Neuron (in vitro differentiated cells): ENCODE data around the gene RASAL1.
"Not testable (repeated sequence)": the region's sequence is repeated elsewhere in the genome, so short reads cannot be mapped to it uniquely, and the experiment has no call there.

Experiments used
- H2AFZ ChIP-seq: one replicate; pipeline ENCODE4 v1.6.1; 2013; ENCODE audit warnings: low read depth, mild to moderate bottlenecking, inconsistent platforms, low read length, moderate library complexity
- H3K27me3 ChIP-seq: one replicate; pipeline ENCODE4 v1.6.1; 2013; ENCODE audit warnings: low read length; ENCODE audit not compliant: insufficient read depth
- H3K36me3 ChIP-seq: one replicate; pipeline ENCODE4 v1.6.1; 2013; ENCODE audit warnings: low read length; ENCODE audit not compliant: insufficient read depth
- H3K4me1 ChIP-seq: one replicate; pipeline ENCODE4 v1.6.1; 2013; ENCODE audit warnings: low read length; ENCODE audit not compliant: insufficient read depth
- H3K4me3 ChIP-seq: 2 replicates; pipeline ENCODE4 v1.5.1; 2013; ENCODE audit warnings: mild to moderate bottlenecking, low read length, moderate library complexity
- H3K9me3 ChIP-seq: one replicate; pipeline ENCODE4 v1.6.1; 2013; ENCODE audit warnings: low read length

Gene RASAL1

DNA sequence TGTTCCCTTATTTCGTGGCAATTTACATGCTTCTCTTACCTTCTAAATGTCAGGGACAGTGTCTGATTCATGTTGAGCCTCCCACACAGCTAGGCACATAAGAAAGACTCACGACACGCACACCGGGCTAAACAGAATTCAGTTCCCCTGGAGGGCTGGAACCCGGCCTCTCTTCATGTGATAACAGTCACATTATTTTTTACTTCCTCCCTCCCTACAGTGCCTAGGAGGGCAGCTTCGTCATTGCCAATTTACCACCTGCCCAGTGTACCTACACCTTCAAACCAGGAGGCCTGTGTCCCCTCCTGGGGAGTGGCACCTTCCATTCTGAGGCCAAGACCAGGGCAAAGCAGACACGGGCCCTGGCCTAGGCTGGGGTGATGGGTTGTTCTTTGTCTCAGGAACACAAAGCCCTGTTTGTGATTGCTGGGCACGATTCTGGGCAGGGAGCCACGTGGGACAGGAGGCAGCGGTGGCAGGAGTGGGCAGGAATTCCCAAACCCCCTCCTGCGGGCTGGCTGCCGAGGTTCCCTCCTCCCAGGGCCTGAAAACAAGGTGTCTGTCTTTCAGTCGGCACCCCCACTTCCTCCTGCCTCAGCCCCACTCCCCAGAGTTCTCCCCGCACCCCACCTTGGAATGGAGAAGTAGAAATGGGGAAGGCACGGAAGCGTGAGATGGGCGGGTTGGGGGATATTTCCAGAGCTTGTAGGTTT lies 6.8 kb upstream of the RASAL1 start:
- peaks cover 3% of the 10 kb centered on the region for H3K4me1 ChIP-seq

DNA sequence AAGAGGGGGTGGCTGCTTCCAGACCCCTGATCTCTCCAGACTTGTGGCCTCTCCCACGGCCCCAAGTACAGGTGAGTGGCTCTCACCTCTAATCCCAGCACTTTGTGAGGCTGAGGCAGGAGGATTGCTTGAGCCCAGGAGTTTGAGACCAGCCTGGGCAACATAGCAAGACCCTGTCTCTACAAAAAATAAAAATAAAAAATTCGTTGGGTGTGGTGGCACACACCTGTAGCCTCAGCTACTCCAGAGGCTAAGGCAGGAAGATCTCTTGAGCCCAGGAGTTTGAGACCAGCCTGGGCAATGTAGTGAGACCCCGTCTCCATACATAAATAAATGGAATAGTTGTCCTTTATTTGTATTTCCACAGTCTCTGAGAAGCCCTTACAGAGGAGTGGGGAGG lies 6.2 kb upstream of the RASAL1 start:
- not testable (repeated sequence) for H3K4me3 ChIP-seq, H3K27me3 ChIP-seq, H3K36me3 ChIP-seq, H3K4me1 ChIP-seq, H2AFZ ChIP-seq, H3K9me3 ChIP-seq

More for the DNA sequence above, 6.8 kb upstream of the RASAL1 start:
- H3K9me3 ChIP-seq = no peaks in the 10 kb centered on the region
- H3K4me3 ChIP-seq = no peak overlapping the region
- peaks cover 6% of the 10 kb centered on the region for H3K27me3 ChIP-seq
- no peak overlapping the region for H2AFZ ChIP-seq
- H3K36me3 ChIP-seq = no peaks in the 10 kb centered on the region

DNA sequence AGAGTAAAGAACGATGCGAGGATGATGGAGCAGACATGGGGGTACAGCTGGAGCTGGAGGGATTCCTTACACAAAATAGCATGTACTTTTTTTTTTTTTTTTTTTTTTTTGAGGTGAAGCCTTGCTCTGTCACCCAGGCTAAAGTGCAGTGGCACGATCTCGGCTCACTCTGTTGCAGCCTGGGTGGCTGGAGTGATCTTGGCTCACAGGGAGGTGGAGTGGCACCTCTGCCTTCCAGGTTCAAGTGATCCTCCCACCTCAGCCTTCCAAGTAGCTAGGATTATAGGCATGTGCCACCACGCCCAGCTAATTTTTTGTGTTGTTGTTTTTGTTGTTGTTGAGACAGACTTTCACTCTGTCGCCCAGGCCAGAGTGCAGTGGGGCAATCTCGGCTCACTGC lies 5.1 kb upstream of the RASAL1 start:
- H3K4me3 ChIP-seq = no peak overlapping the region
- no peaks in the 10 kb centered on the region for H3K9me3 ChIP-seq
- H2AFZ ChIP-seq = no peak overlapping the region
- peaks cover 19% of the 10 kb centered on the region for H3K27me3 ChIP-seq
- no peaks in the 10 kb centered on the region for H3K36me3 ChIP-seq
- peaks cover 3% of the 10 kb centered on the region for H3K4me1 ChIP-seq

DNA sequence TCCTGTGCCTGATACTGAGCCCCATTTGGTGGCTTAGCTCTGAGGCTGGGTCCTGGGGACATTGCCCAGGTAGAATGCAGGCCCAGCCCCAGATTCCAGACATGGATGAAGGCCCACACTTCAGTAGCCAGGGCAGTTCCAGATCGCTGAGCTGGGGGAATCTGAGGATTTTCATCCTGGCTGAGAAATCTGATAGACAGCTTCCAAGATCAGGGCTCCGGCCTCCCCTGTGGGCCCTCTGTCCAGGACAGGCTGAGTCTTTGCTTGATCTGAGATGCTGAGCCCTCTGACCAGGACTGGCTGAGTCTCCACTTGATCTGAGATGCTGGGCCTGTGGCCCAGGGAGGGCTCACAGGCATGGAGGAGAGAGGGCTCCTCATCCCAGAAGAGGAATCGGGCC lies 3.3 kb upstream of the RASAL1 start:
- peaks cover 36% of the 10 kb centered on the region for H3K27me3 ChIP-seq
- no peaks in the 10 kb centered on the region for H3K9me3 ChIP-seq
- no peaks in the 10 kb centered on the region for H3K36me3 ChIP-seq
- H2AFZ ChIP-seq = no peak overlapping the region
- H3K4me1 ChIP-seq = peaks cover 3% of the 10 kb centered on the region
- H3K4me3 ChIP-seq = no peak overlapping the region

DNA sequence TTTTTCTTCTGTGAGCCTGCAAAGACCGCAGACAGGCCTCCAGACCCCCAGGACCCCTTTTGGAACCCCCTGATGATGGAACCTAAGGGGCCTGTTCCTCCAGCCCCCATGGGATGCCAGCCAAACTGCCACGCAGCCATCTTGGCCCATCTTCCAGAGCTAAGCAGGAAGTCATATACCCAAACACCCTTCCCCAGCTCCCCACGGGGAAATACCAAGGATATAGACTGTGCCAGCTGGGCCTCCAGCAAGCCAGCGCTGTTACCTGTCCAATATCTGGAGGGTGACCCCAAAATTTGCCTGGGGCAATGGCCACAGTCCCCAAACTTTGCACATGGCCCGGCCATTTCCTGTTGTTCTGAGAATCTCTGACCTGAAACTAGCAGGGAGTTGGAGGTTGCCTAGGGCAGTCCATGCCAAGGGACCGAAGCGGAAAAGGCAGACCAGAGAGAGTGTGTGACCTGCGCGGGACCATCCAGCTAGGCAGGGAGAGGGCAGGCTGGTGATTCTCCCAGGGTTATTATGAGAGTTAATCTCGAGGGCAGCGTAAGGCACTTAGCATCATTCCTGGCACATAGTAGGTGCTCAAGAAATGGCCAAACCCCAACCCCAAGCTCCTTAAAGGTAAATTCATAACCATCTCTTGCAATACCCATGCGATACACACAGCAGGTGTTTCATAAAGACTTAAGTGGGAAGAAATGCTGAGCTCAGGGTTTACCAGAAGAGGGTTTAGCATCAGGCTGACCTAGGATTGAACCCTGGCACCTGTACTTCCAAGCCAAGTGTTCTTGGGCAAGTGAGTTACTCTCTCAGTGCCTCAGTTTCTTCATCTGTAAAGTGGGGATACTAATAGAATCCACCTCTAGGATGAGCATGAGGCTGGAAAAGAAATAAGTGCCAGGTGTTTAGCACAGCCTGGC lies 2.6 kb upstream of the RASAL1 start:
- Histone ChIP-seq H3K36me3 (no peaks in the 10 kb centered on the region), H3K27me3 (peaks cover 40% of the 10 kb centered on the region), H3K4me1 (peaks cover 3% of the 10 kb centered on the region), H3K9me3 (no peaks in the 10 kb centered on the region), H2AFZ (no peak overlapping the region), H3K4me3 (no peak overlapping the region)

DNA sequence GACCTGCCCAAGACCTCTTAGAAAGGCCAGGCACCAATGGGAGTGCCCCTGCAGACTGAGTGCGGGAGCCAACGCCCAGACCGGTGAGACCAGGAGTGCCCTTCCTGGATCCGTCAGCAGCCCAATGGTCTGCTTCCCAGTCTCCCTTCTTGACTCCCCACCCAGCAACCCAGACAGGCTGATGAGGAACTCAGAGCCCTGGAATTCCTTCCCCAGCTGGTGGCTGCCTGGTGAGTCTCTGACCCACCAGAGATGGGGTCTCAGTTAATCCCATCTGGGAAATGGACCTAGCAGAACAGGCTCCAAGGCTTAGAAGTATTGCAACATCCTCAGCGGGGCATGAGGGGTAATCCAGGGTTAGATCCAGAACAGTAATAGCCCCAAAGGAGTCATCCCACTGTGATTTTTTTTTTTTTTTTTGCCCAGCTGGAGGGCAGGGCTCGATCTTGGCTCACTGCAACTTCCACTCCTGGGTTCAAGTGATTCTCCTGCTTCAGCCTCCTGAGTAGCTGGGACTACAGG lies 1.5 kb upstream of the RASAL1 start:
- Histone ChIP-seq H3K27me3 (peaks cover 41% of the 10 kb centered on the region), H2AFZ (no peak overlapping the region), H3K9me3 (no peaks in the 10 kb centered on the region), H3K4me3 (no peak overlapping the region), H3K36me3 (no peaks in the 10 kb centered on the region), H3K4me1 (no peaks in the 10 kb centered on the region)

DNA sequence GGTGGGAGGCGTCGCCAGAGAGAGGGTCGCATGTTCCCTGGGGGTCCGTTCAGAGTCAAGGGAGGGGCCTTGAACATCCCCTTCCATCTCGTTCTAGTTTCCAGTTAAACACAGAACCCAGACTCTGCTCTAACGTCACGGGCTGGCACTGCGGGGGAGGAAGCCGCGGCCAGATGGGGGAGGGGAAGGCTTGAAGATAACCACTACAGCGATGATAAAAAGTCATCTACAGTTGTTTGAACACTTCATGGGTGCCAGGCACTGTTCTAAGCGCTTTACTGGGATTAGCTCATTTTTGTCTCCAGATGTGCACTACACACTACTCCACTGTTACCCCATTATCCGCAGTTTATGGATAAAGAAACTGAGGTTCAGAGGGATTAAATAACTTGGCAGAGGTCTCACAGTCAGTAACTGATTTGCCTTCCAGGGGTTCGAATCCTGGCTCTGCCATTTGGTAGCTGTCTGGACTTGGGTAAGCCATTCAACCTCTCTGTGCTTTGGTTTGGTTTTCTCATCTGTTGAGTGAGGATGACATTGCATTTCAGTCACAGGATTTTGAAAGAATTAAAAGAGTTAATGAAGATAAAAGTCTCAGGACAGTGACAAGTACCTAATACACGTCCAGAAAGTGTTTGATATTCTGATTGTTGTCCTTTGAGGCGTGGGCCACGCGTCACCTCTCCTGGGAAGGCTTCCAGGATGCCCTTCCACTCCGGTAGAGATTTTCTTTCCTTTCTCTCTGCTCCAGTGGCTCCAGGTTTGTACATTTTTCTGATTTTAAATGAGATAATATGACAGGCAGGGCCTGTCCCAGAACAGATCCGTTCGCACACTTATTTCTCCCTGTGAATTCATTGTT lies 798 bp upstream of the RASAL1 start:
- Histone ChIP-seq H3K4me1 (no peaks in the 10 kb centered on the region), H2AFZ (no peak overlapping the region), H3K4me3 (no peak overlapping the region), H3K27me3 (peaks cover 44% of the 10 kb centered on the region), H3K9me3 (no peaks in the 10 kb centered on the region), H3K36me3 (no peaks in the 10 kb centered on the region)

DNA sequence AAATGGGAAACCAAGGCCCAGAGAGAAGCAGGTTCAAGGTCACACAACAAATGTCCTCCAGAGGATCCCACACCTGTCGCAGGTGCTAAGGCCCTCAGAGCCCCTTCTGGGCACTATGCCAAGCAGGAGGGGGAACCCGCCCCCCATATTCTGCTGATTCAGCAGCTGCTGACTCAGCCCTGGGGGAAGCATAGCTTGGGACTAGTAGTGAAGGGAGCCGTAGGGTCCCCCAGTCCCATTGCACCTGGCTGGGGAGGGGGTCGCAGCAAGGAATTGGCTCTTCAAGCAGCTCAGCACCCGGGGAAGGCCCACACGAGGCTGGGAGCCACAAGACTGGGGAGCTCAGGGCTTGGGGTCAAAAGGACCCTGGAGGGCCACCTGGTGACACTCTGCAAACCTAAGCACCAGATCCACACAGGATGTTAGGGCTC lies 1.0 kb downstream of the RASAL1 start:
- H3K36me3 ChIP-seq = no peaks in the 10 kb centered on the region
- no peak overlapping the region for H2AFZ ChIP-seq
- peaks cover 45% of the 10 kb centered on the region for H3K27me3 ChIP-seq
- H3K4me1 ChIP-seq = no peaks in the 10 kb centered on the region
- H3K9me3 ChIP-seq = no peaks in the 10 kb centered on the region
- H3K4me3 ChIP-seq = no peak overlapping the region

DNA sequence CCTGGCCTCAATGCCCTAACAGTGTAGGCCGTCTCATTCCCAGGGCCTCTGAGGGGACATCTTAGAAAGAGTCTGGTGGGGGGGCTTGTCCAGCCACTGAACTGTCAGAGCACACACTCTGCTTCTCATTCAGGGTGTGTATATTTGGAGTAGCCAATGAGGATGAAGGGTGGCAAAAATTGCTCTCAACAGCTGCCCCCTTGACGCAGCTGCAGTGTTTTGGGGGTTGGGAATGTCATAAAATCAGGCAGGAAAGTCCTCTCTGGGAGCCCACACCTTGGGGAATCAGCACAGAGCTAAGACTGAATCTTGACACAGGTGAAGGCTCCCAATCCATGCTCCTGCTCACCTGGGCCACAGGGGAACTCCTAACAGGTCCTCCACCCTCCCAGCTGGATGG lies 1.5 kb downstream of the RASAL1 start:
- Histone ChIP-seq H3K9me3 (no peaks in the 10 kb centered on the region), H3K4me3 (no peak overlapping the region), H3K36me3 (no peaks in the 10 kb centered on the region), H3K27me3 (peaks cover 45% of the 10 kb centered on the region), H2AFZ (no peak overlapping the region), H3K4me1 (no peaks in the 10 kb centered on the region)

DNA sequence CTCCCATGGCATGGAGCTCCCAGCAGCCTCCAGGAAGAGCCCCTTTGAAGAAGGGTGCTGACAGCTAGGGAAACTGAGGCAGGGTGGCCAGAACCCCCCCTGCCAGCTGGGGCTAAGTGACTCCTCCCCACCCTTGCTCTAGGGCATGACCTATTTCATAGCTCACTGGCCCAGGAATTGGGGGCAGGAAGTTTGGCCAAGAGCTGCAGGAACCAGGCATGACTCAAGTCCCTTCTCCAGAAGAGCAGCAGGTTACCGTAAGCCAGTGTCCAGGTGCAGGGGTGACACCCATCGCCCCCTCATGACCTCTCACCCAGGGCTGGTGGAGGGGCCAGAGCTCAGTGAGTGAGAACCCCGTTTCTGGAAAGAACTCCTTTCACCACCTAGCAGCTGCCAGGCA lies 1.9 kb downstream of the RASAL1 start:
- H3K27me3 ChIP-seq = peaks cover 49% of the 10 kb centered on the region

DNA sequence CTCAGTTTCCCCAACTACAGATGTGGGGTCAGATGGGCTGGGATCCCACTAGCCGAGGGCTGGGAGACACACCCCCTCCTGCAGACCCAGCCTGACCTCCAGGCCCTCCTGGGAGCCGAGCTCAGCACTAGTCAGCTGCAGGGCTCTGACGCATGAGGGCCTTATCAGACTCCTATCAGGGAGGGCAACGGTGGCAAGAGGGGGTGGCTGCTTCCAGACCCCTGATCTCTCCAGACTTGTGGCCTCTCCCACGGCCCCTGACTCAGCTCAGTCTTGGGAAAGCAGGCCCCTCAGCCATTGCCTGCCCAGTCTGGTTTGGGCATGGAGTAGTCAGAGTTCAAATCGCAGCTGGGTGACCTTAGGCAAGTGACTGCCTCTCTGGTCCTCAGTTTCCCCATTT lies 2.5 kb downstream of the RASAL1 start:
- H3K4me3 ChIP-seq = no peak overlapping the region
- H3K36me3 ChIP-seq = no peaks in the 10 kb centered on the region
- no peaks in the 10 kb centered on the region for H3K4me1 ChIP-seq
- H2AFZ ChIP-seq = no peak overlapping the region
- peaks cover 49% of the 10 kb centered on the region for H3K27me3 ChIP-seq
- no peaks in the 10 kb centered on the region for H3K9me3 ChIP-seq

More for the DNA sequence above, 1.9 kb downstream of the RASAL1 start:
- no peaks in the 10 kb centered on the region for H3K36me3 ChIP-seq
- no peak overlapping the region for H2AFZ ChIP-seq
- H3K9me3 ChIP-seq = no peaks in the 10 kb centered on the region
- H3K4me3 ChIP-seq = no peak overlapping the region
- H3K4me1 ChIP-seq = no peaks in the 10 kb centered on the region

DNA sequence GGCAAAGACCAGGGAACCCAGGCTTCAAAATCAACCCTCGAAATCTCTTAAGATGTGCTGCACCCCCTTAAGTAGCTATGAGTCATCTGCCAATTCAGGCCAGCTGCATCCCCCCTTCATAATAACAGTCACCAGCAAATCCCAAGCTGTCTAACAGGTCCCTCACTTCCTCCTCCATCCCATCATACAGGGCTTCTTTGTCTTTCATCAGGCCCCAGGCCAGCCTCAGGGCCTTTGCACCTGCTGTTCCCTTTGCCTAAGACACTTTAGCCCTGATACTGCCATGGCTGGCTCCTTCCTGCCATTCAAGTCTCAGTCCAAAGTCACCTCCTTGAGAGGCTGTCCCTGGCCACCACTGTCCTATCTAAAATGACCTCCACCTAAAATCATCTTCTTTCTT lies 4.0 kb downstream of the RASAL1 start:
- H2AFZ ChIP-seq = no peak overlapping the region
- no peaks in the 10 kb centered on the region for H3K36me3 ChIP-seq
- H3K27me3 ChIP-seq = peaks cover 52% of the 10 kb centered on the region
- H3K4me1 ChIP-seq = no peaks in the 10 kb centered on the region
- no peak overlapping the region for H3K4me3 ChIP-seq
- no peaks in the 10 kb centered on the region for H3K9me3 ChIP-seq
